ENCODE data around the gene DLX1.
"Not testable (repeated sequence)": the region's sequence is repeated elsewhere in the genome, so short reads cannot be mapped to it uniquely, and the experiment has no call there.

DLX1 gene

GRCh38 chr2:172099472-172100079 is 14.3 kb downstream of the DLX1 start:
- DNase-seq, result no peak

GRCh38 chr2:172100080-172100934 is 15.0 kb downstream of the DLX1 start:
- no peak for DNase-seq

DNA sequence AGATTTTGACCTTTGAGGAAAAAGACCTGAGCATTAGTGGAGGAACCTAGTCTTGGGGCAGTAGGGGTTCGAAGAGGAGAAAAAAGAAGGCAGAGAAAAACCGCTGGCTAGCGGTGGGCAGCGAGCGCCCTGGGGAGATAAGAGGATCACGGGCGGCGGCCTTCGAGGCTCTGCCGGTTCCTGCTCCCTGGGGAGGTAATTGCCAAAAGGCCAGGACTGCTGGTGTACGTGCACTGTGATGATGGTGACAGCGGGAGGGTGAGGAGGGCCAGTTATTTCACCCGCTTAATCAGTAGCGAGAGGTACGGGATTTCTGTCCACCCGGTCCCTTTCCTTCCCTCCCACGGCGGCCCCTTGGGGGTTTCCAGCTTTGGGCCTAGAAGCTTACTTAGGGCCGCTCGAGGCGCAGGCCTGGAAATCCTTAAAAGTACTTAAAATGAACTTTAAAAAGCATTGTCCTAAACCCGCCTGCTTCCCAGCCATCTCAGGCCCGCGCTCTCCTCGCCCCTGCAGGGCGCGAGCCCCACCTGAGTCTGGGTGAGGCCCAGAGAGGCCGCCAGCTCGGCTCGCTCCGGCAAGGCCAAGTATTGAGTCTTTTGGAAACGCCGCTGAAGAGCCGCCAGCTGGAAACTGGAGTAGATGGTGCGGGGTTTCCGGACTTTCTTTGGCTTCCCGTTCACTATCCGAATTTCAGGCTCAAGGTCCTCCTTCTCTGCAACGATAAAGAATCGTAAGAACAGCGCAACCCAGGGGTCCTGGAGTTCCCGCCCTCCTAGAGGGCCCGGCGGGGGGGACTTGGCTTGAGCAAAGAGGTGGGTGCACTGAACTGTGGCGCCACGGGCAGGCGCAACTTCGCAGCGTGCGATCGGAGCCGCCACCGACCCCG is 15.9 kb downstream of the DLX1 start:
- DNase-seq, result no peak

GRCh38 chr2:172101821-172102390 is 16.6 kb downstream of the DLX1 start:
- DNase-seq, result no peak

DNA sequence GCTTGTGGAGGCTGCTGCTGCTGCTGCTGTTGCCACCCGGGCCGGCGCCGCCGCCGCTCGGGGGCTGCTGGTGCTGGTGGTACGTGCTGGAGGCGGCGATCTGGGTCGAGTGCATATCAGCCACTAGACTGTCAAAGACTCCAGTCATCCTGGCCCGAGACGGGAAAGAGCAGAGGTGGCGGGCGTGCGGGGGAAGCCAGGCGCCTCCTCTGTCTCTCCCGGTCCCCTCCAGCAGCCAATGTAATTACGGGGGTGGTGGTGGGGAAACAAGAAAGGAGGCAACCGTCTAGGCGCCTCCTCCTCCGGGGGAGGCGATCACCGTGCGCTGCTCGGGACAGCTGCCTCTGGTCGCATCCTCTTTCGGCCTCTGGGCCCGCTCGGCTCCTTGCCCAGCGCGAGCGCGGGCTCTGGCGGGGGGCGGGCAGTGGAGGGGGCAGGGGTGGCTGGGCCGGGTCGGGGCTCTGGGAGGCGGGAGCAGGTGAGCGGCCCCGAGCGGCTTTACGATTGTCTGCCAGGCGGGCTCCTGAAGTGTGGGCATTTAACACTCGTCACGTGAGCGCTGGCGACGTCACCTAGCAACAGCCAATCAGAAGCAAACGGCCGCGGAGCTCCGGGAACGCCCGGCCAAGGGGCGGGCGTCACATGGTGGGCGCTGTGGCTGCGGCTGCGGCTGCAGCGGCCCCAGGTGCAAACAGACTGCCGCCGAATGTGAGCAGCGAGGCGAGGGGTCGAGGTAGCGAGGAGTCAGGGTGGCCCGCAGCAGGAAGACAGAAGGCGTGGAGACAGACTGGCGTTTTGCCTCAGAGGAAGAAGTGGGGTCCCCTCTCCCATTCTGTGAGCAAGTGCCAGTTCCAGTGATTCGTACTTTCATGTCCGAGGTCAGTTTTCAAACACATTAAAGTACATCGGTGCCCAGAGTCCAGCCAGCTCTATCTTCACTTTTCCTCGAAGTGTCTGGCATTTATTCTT is 17.4 kb downstream of the DLX1 start, which contains the start of gene DLX2:
DLX2 (minus strand) TSS at position 510 of the 969 bp plus-strand sequence; CDS start at position 148, 362 bp downstream.
- peak; percentile 79 for DNase-seq

- peak; percentile 66 for DNase-seq
Measured at GRCh38 chr2:172103471-172104272, 18.4 kb downstream of the DLX1 start.

GRCh38 chr2:172105471-172106107 is 20.3 kb downstream of the DLX1 start:
- no peak for DNase-seq

- peak; percentile 37 for DNase-seq
Measured at GRCh38 chr2:172106108-172106961, 21.0 kb downstream of the DLX1 start.

- no peak for DNase-seq
Measured at GRCh38 chr2:172107690-172108586, 22.6 kb downstream of the DLX1 start.

DNA sequence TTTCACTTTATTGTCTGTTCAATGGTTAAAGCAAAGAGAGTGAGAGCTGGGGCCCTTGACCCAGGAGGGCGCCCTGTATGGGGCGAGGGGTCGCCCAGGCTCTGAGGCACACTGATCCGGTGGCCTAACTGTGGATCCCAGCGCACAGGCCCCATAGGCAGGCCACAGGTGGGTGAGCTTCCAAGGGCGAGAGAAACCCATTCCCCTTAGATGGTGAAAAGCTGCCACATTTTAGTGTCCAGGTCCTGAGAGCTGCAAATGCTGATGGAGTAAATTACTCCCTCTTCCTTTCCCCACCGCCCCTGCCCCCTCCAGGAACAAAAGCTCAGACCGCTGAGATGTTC is 23.3 kb downstream of the DLX1 start:
- no peak for DNase-seq

GRCh38 chr2:172109256-172109987 is 24.1 kb downstream of the DLX1 start:
- no peak for DNase-seq

DNA sequence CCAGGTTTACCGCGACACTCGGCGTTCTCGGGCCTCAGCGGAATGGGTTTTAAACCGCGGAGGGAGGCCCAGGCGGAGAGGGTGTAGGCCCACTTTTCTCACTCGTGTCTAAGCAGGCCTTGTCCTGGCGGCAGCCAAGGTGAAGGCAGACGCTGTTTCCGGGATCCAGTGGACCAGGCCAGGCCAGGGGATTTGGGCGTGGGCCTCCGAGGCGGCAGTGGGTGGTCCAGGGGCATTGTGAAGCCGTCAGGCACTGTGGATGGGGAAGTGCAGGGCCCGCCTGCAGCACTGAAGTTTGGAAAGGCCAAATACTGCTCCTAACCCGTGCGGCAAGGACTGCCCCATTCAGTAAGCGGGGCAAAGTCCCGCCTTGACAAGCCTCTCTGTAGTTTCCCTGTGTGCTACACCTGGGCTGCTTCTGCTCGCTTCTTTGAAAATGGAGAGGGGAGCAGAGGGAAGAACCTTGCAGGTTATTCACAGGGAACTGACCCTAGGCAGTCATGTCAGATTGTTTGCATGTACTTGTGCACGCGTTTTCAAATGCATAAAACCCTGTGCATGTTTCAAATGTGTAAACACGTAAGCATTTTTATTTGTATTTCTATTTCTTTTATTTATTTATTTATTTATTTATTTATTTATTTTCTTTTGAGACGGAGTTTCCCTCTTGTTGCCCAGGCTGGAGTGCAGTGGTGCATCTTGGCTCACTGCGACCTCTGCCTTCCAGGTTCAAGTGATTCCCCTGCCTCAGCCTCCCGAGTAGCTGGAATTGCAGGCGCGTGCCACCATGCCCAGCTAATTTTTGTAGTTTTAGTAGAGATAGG is 24.9 kb downstream of the DLX1 start:
- DNase-seq, result no peak

DNA sequence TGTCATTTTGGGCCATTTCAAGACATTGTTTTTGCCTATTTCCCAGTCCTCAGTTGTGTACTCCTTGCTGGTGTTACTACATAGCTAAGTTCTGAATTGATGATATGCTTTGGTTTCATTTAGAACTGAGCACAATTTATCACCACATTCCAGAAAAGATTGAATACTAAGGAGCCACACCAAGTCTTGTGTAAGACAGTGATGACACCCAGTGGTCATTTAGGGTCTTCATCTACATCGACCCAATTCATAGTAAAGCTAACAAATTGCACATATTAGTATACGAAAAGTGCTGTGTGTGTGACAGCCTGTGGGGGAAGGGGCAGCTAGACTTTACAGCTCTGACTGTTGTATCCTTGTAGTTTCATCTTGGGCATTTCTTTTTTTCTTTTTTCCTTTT is 28.3 kb downstream of the DLX1 start:
- DNase-seq, result no peak

- not testable (repeated sequence) for DNase-seq
Measured at GRCh38 chr2:172114176-172114575, 28.9 kb downstream of the DLX1 start.

- no peak for DNase-seq
Measured at GRCh38 chr2:172114579-172114978, 29.3 kb downstream of the DLX1 start.

- DNase-seq, result no peak
Measured at GRCh38 chr2:172116107-172116506, 30.8 kb downstream of the DLX1 start.

- DNase-seq, result no peak
Measured at GRCh38 chr2:172119089-172119488, 33.8 kb downstream of the DLX1 start.

All from activated CD4-positive, alpha-beta T cell treated with anti-CD3 and anti-CD28 coated beads, Interleukin-2, amount 50 U/mL, for 16 hours (primary cell).